ENCODE measurements around the gene LTBP2.

Gene LTBP2

DNA sequence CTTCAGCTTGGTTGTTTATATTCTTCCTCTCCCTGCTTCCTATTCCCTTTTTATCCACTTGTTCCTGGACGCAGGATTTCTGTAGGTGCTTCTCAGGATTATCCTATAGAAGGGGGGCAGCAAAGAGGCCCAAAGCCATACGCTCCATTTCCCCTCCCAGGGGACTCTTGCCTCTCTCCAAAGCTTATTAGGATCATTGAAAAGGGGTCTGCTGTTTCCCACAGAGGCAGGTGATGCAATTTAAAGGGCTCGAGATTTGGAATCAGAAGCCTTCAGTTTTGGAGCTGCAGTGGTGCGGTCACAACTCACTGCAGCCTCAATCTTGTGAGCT lies 154.5 kb downstream of the LTBP2 start (continued):
- no peak for TF ChIP-seq ZNF23 (tag by site-specific recombination; IDR thresholded peaks at IDR 0.05; ENCODE audit: borderline replicate concordance)

DNA sequence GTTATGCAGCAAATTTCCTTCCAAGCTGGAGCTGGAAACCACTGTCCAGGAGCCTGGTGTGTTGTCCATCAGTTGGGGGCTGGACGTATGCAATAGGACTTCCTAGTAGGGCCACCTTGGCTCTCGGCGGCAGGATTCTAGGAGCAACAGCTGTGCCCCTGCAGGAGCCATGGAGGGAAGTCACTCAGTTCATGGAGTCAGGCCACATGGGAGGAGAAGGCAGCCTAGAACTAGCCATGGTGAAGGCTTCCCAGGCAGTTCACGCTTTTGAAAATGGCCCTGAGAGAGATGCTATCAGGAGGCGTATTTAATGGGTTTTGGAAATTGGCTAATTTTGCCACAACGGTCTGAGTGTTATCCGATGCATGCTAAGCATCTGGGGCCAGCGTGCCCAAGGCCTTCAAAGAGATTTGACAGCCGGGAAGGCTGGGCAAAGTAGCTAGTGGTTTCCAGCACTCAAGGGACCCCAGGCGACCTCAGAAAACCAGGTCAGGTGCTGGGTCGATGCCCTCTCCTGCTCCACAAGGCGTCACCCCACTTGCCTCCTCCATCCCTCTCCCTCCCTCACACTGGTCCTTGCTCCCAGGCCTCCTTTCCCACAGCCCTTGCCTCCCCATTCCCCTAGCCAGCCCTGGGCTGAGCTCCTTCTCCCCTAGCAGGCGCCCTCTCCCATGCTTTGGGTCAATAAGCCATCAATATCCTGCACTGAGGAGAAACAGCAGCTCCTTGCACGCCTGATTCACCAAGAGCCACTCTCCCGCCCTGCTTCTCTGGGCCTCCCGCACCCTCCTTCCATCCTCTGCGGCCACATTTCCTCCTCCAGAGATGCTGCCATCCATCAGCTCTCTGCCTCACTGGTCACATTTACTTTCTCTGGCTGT lies 155.1 kb downstream of the LTBP2 start:
- Histone ChIP-seq H3K36me3 (ENCODE audit: control insufficient read depth in 2 of 2, insufficient read depth in 1 of 2, low read length in 2 of 2) (no peaks in the 10 kb centered on the region), H3K27ac (ENCODE audit: extremely low read depth, low read depth, low read length) (no peak overlapping the region), H3K4me1 (ENCODE audit: control insufficient read depth, insufficient read depth, low read length) (no peaks in the 10 kb centered on the region), H3K9me3 (ENCODE audit: control insufficient read depth, insufficient read depth, low read depth, low read length) (no peaks in the 10 kb centered on the region), H3K4me3 (ENCODE audit: low read depth, low read length) (no peak overlapping the region)
- TF ChIP-seq ZNF501 (tag by site-specific recombination; IDR thresholded peaks at IDR 0.05) (no peak), ZNF175 (tag by site-specific recombination; IDR thresholded peaks at IDR 0.05) (no peak), ZNF23 (tag by site-specific recombination; IDR thresholded peaks at IDR 0.05; ENCODE audit: borderline replicate concordance) (no peak), ZNF670 (tag by site-specific recombination; IDR thresholded peaks at IDR 0.05; ENCODE audit: low read depth) (no peak), ZNF366 (tag by site-specific recombination; conservative IDR thresholded peaks at IDR 0.05) (no peak), ZFHX2 (tag by site-specific recombination; conservative IDR thresholded peaks at IDR 0.05) (no peak), ZNF791 (tag by site-specific recombination; IDR thresholded peaks at IDR 0.05) (no peak), ZNF473 (tag by site-specific recombination; IDR thresholded peaks at IDR 0.05) (no peak), ZNF529 (tag by site-specific recombination; IDR thresholded peaks at IDR 0.05; ENCODE audit: insufficient replicate concordance) (no peak), ZNF146 (tag by site-specific recombination; IDR thresholded peaks at IDR 0.05) (no peak), HOXC10 (CRISPR knock-in tag; IDR thresholded peaks at IDR 0.05) (no peak), ZNF223 (tag by site-specific recombination; IDR thresholded peaks at IDR 0.05) (no peak), YY2 (tag by site-specific recombination; IDR thresholded peaks at IDR 0.05) (no peak), ZNF140 (tag by site-specific recombination; IDR thresholded peaks at IDR 0.05) (no peak), ZNF404 (tag by site-specific recombination; IDR thresholded peaks at IDR 0.05) (no peak)
- TF ChIP-seq, protein P1, sequence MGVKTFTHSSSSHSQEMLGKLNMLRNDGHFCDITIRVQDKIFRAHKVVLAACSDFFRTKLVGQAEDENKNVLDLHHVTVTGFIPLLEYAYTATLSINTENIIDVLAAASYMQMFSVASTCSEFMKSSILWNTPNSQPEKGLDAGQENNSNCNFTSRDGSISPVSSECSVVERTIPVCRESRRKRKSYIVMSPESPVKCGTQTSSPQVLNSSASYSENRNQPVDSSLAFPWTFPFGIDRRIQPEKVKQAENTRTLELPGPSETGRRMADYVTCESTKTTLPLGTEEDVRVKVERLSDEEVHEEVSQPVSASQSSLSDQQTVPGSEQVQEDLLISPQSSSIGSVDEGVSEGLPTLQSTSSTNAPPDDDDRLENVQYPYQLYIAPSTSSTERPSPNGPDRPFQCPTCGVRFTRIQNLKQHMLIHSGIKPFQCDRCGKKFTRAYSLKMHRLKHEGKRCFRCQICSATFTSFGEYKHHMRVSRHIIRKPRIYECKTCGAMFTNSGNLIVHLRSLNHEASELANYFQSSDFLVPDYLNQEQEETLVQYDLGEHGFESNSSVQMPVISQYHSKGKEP (tag by site-specific recombination; IDR thresholded peaks at IDR 0.05): no peak
- TF ChIP-seq, protein P2, sequence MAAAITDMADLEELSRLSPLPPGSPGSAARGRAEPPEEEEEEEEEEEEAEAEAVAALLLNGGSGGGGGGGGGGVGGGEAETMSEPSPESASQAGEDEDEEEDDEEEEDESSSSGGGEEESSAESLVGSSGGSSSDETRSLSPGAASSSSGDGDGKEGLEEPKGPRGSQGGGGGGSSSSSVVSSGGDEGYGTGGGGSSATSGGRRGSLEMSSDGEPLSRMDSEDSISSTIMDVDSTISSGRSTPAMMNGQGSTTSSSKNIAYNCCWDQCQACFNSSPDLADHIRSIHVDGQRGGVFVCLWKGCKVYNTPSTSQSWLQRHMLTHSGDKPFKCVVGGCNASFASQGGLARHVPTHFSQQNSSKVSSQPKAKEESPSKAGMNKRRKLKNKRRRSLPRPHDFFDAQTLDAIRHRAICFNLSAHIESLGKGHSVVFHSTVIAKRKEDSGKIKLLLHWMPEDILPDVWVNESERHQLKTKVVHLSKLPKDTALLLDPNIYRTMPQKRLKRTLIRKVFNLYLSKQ (tag by site-specific recombination; IDR thresholded peaks at IDR 0.05; ENCODE audit: borderline replicate concordance): no peak
- TF ChIP-seq, protein P3, sequence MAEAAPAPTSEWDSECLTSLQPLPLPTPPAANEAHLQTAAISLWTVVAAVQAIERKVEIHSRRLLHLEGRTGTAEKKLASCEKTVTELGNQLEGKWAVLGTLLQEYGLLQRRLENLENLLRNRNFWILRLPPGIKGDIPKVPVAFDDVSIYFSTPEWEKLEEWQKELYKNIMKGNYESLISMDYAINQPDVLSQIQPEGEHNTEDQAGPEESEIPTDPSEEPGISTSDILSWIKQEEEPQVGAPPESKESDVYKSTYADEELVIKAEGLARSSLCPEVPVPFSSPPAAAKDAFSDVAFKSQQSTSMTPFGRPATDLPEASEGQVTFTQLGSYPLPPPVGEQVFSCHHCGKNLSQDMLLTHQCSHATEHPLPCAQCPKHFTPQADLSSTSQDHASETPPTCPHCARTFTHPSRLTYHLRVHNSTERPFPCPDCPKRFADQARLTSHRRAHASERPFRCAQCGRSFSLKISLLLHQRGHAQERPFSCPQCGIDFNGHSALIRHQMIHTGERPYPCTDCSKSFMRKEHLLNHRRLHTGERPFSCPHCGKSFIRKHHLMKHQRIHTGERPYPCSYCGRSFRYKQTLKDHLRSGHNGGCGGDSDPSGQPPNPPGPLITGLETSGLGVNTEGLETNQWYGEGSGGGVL (tag by site-specific recombination; IDR thresholded peaks at IDR 0.05): no peak
- TF ChIP-seq, protein P4, sequence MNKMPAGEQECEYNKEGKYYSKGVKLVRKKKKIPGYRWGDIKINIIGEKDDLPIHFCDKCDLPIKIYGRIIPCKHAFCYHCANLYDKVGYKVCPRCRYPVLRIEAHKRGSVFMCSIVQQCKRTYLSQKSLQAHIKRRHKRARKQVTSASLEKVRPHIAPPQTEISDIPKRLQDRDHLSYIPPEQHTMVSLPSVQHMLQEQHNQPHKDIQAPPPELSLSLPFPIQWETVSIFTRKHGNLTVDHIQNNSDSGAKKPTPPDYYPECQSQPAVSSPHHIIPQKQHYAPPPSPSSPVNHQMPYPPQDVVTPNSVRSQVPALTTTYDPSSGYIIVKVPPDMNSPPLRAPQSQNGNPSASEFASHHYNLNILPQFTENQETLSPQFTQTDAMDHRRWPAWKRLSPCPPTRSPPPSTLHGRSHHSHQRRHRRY (tag by site-specific recombination; IDR thresholded peaks at IDR 0.05): no peak
- ChIA-PET POLR2A (interaction anchor here (1.1 kb wide), 1 partner anchor 37 kb away, joined by 4 read pairs; the partner anchor contains the start of gene ISCA2), CTCF (interaction anchor here (0.6 kb wide), 1 partner anchor 8 kb away, joined by 3 read pairs; no protein-coding TSS in a partner anchor)
